Prostate gland (tissue), 2 donors: ENCODE measurements around the gene FAM83B. TPM values are rescaled to one million over a fixed set of nuclear protein-coding genes. Genes with fewer than 3 reads are reported as not detected.

Experiments used
- DNase-seq: peaks from one replicate; pipeline ENCODE4 v3.0.0-alpha.2; 2019; ENCODE audit warnings: low spot score
- H3K27ac ChIP-seq, 2 donors: fragments of 200-600 bp; sonication (generic); 2 replicates each; pipeline ENCODE4 v1.5.1; 2017 to 2019
- H3K27me3 ChIP-seq: fragments of 200-600 bp; sonication (generic); replicated peaks from 2 replicates; pipeline ENCODE4 v1.5.1; 2019; ENCODE audit not compliant: insufficient read depth
- H3K36me3 ChIP-seq, 2 donors: fragments of 200-600 bp; sonication (generic); 1 replicate in 1 of 2; 2 replicates in 1 of 2; pipeline versions ENCODE4 v1.5.1 to v1.8.1; 2017 to 2019
- H3K4me1 ChIP-seq: fragments of 200-600 bp; sonication (generic); replicated peaks from 2 replicates; pipeline ENCODE4 v1.5.1; 2019
- H3K4me3 ChIP-seq, 2 donors: fragments of 200-600 bp; sonication (generic); 2 replicates each; pipeline ENCODE4 v1.5.1; 2017 to 2019
- H3K9me3 ChIP-seq: fragments of 200-600 bp; sonication (generic); 2 replicates; pipeline ENCODE4 v1.5.1; 2017
- CTCF ChIP-seq, 4 experiments: fragments of 200-600 bp in 2 of 4; fragments of 450-650 bp in 2 of 4; sonication (generic) in 2 of 4; IDR thresholded peaks; 1 replicate in 3 of 4; 2 replicates in 1 of 4; pipeline ENCODE4 v1.5.1; 2016 to 2019; ENCODE audit warnings: antibody characterized with exemption in 4 of 4, mild to moderate bottlenecking in 2 of 4, moderate library complexity in 2 of 4
- POLR2A ChIP-seq: fragments of 450-650 bp; IDR thresholded peaks from one replicate; pipeline ENCODE4 v1.6.1; 2016; ENCODE audit warnings: antibody characterized with exemption, mild to moderate bottlenecking
- POLR2AphosphoS5 ChIP-seq: sonication (generic); formaldehyde crosslinking; IDR thresholded peaks from one replicate; pipeline ENCODE4 v1.6.1; 2017; ENCODE audit warnings: antibody characterized with exemption
- WGBS: methylation state at CpG from one replicate; pipeline ENCODE4 v1.1.5; 2018; 5-methylcytosine and 5-hydroxymethylcytosine counted together
- intact Hi-C: fragments of 100-400 bp; cut with DNase I; formaldehyde crosslinking; loops from one replicate; pipeline ENCODE4 v1.14.2; 2022
- total RNA-seq, 2 donors: library from RNA; depleted of rRNA; stranded (reverse); fragments of >200 nt; gene quantifications; one replicate each; pipeline ENCODE4 v1.1.0, GENCODE V29; 2016

The FAM83B gene
- total RNA-seq, 2 donors from 2014 or later, result 4.0 to 14.3 TPM

- TF ChIP-seq CTCF (IDR thresholded peaks at IDR 0.05) (no peak), POLR2A (no peak), POLR2AphosphoS5 (no peak)
- Histone ChIP-seq H3K27me3 (no peaks in the 10 kb centered on the region), H3K9me3 (no peaks in the 10 kb centered on the region), H3K4me1 (no peaks in the 10 kb centered on the region), H3K4me3 (peak overlapping the region; percentile 57 to 59), H3K27ac (peak overlapping the region; percentile 71 to 84), H3K36me3 (no peaks in the 10 kb centered on the region)
- DNase-seq, result peak; percentile 22
- WGBS, result 9% methylated on average over 31 of the region's 35 CpGs
- intact Hi-C loops, result no loop called here
Measured at GRCh38 chr6:54846857-54847674, 495 bp downstream of the FAM83B start.

GRCh38 chr6:54847799-54848597 is 1.4 kb downstream of the FAM83B start:
- Histone ChIP-seq H3K27me3 (no peaks in the 10 kb centered on the region), H3K4me1 (no peaks in the 10 kb centered on the region), H3K27ac (peak overlapping the region; percentile 71 to 84), H3K36me3 (no peaks in the 10 kb centered on the region), H3K9me3 (no peaks in the 10 kb centered on the region), H3K4me3 (peak overlapping the region; percentile 57 to 59)
- WGBS, result 38% methylated on average over 9 of the region's 9 CpGs
- intact Hi-C loops, result no loop called here
- peak; percentile 12 for DNase-seq
- TF ChIP-seq POLR2AphosphoS5, result no peak
- no peak for TF ChIP-seq POLR2A
- TF ChIP-seq CTCF (IDR thresholded peaks at IDR 0.05), result no peak

GRCh38 chr6:54850114-54850513 is 3.5 kb downstream of the FAM83B start:
- WGBS, result 34% methylated on average over 2 of the region's 2 CpGs
- TF ChIP-seq CTCF (IDR thresholded peaks at IDR 0.05) (no peak), POLR2AphosphoS5 (no peak), POLR2A (no peak)
- Histone ChIP-seq H3K27me3 (no peaks in the 10 kb centered on the region), H3K9me3 (no peaks in the 10 kb centered on the region), H3K27ac (no peak overlapping the region), H3K36me3 (no peaks in the 10 kb centered on the region), H3K4me1 (no peaks in the 10 kb centered on the region), H3K4me3 (no peak overlapping the region)
- intact Hi-C loops, result no loop called here
- no peak for DNase-seq

- DNase-seq, result peak; percentile 21
- intact Hi-C loops, result no loop called here
- H3K9me3 ChIP-seq, result no peaks in the 10 kb centered on the region
- WGBS, result 49% methylated on average over 3 of the region's 3 CpGs
- TF ChIP-seq POLR2A (no peak), POLR2AphosphoS5 (no peak), CTCF (IDR thresholded peaks at IDR 0.05) (no peak)
- no peak overlapping the region for H3K27ac ChIP-seq
- no peaks in the 10 kb centered on the region for H3K36me3 ChIP-seq
- H3K4me3 ChIP-seq, result no peak overlapping the region
- no peaks in the 10 kb centered on the region for H3K4me1 ChIP-seq
- H3K27me3 ChIP-seq, result no peaks in the 10 kb centered on the region
Measured at GRCh38 chr6:54856129-54856528, 9.6 kb downstream of the FAM83B start.
